ENCODE measurements around the gene CBFA2T3.

CBFA2T3 gene

DNA sequence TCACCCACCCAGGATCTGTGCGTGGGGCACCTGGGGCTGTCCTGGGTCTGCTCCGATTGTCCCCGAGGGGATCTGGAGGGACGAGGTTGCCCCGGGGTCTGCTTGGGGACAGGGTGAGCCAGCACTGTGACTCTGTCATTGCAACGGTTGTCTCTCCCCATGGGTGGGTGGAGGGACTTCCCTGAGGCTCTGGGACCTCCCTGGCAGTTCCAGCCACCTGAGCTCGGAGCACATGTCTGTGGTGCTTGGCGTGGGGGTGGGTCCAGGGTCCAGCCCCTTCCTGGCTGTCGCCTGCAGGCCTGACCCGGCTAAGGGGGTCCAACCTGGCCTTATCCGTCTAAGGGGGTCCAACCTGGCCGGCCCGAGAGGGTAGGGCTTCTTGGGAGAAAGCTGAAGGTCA is 8.5 kb upstream of the CBFA2T3 start:
- TF ChIP-seq Cebpa-rat (IDR thresholded peaks at IDR 0.05) = no peak
- H3K27ac ChIP-seq = peak overlapping the region in 7 of 11 experiments; percentile 28 to 92 (median 75); a peak in 11 of 22 replicates

GRCh38 chr16:88983771-88984687 is 7.0 kb upstream of the CBFA2T3 start:
- Histone ChIP-seq H3K4me1 (peaks cover 54 to 87% (median 85%) of the 10 kb centered on the region in 10 experiments), H3K4me3 (peak overlapping the region in 8 of 10 experiments; percentile 16 to 59 (median 42); a peak in 14 of 20 replicates), H4K20me1 (peaks cover 0 to 11% (median 0%) of the 10 kb centered on the region in 11 experiments; a peak in 2 of 22 replicates), H3K4me2 (peak overlapping the region; percentile 76 to 99 (median 96)), H3K9ac (peak overlapping the region in 10 of 11 experiments; percentile 27 to 81 (median 66); a peak in 18 of 22 replicates), H3K9me3 (replicated peaks in 1 of 11) (no peaks in the 10 kb centered on the region), H3K27ac (peak overlapping the region in 9 of 11 experiments; percentile 57 to 92 (median 75); a peak in 17 of 22 replicates), H3K27me3 (peaks cover 0 to 62% (median 0%) of the 10 kb centered on the region in 11 experiments; a peak in 6 of 22 replicates), H3K36me3 (no peaks in the 10 kb centered on the region)
- TF ChIP-seq Cebpa-rat (IDR thresholded peaks at IDR 0.05) = no peak

More for the DNA sequence above, 8.5 kb upstream of the CBFA2T3 start:
- H3K9ac ChIP-seq = peak overlapping the region in 7 of 11 experiments; percentile 5 to 81 (median 55); a peak in 11 of 22 replicates
- H3K27me3 ChIP-seq = peaks cover 0 to 62% (median 0%) of the 10 kb centered on the region in 11 experiments; a peak in 6 of 22 replicates
- no peaks in the 10 kb centered on the region for H3K9me3 ChIP-seq (replicated peaks in 1 of 11)
- H3K36me3 ChIP-seq = no peaks in the 10 kb centered on the region
- H3K4me1 ChIP-seq = peaks cover 54 to 97% (median 96%) of the 10 kb centered on the region in 10 experiments
- no peak overlapping the region; a peak in 1 of 20 replicates for H3K4me3 ChIP-seq
- H3K4me2 ChIP-seq = peak overlapping the region; percentile 11 to 99 (median 96); a peak in 21 of 22 replicates
- H4K20me1 ChIP-seq = peaks cover 0 to 11% (median 0%) of the 10 kb centered on the region in 11 experiments; a peak in 2 of 22 replicates

GRCh38 chr16:88983165-88983564 is 6.2 kb upstream of the CBFA2T3 start:
- Histone ChIP-seq H3K27ac (peak overlapping the region in 9 of 11 experiments; percentile 57 to 92 (median 75); a peak in 18 of 22 replicates), H3K9me3 (replicated peaks in 1 of 11) (no peaks in the 10 kb centered on the region), H3K9ac (peak overlapping the region in 10 of 11 experiments; percentile 27 to 81 (median 66); a peak in 19 of 22 replicates), H3K36me3 (no peaks in the 10 kb centered on the region), H3K4me3 (peak overlapping the region in 8 of 10 experiments; percentile 16 to 59 (median 42); a peak in 14 of 20 replicates), H3K4me1 (peaks cover 62 to 87% (median 85%) of the 10 kb centered on the region in 10 experiments), H4K20me1 (peaks cover 0 to 11% (median 0%) of the 10 kb centered on the region in 11 experiments; a peak in 2 of 22 replicates), H3K27me3 (peaks cover 0 to 62% (median 0%) of the 10 kb centered on the region in 11 experiments; a peak in 6 of 22 replicates), H3K4me2 (peak overlapping the region; percentile 76 to 99 (median 96))
- TF ChIP-seq Cebpa-rat (IDR thresholded peaks at IDR 0.05) = no peak

DNA sequence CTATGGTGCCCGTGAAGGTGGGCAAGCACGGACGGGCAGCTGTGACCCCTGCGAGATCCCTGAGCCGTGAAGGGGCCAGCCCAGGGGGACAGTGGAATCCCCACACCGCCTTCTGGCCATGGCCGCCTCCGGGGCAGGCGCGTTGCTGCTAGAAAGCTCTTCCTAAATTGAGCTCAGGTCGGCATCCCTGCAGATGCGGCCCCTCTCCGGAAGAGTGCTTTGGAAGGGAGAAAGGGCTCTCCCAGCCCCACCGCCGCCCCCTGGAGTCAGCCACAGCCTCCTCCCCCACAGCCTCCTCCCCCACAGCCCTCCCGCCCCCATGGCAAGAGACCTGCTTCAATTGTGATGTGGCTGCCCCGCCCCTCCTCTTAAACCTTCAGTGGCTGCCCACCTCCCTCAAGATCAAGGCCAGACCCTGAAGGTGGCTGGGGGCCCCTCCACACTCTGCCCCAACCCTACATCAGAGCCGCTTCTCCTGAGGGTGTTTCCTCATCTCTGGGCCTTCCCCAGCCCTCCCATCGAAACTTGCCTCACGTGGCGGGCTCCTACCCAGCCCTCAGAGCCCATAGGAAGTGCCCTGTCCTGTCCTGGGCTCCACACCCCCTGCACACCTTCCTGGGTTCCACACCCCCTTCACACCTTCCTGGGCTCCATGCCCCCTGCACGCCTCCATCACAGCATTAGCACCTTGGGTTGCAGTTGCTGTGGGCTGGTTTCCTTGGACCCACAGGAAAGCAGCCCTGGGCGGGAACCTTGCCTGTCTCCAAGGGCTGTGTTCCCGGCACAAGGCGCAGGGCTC is 5.5 kb upstream of the CBFA2T3 start:
- Histone ChIP-seq H3K4me3 (peak overlapping the region in 8 of 10 experiments; percentile 16 to 59 (median 42); a peak in 13 of 20 replicates), H3K9me3 (replicated peaks in 1 of 11) (no peaks in the 10 kb centered on the region), H3K4me1 (peaks cover 69 to 87% (median 85%) of the 10 kb centered on the region in 10 experiments), H3K27ac (peak overlapping the region in 9 of 11 experiments; percentile 57 to 92 (median 75); a peak in 18 of 22 replicates), H3K36me3 (no peaks in the 10 kb centered on the region), H4K20me1 (peaks cover 0 to 11% (median 0%) of the 10 kb centered on the region in 11 experiments; a peak in 2 of 22 replicates), H3K9ac (peak overlapping the region in 9 of 11 experiments; percentile 48 to 81 (median 68); a peak in 18 of 22 replicates), H3K27me3 (peaks cover 0 to 62% (median 0%) of the 10 kb centered on the region in 11 experiments; a peak in 6 of 22 replicates), H3K4me2 (peak overlapping the region; percentile 76 to 99 (median 96))
- no peak for TF ChIP-seq Cebpa-rat (IDR thresholded peaks at IDR 0.05)

DNA sequence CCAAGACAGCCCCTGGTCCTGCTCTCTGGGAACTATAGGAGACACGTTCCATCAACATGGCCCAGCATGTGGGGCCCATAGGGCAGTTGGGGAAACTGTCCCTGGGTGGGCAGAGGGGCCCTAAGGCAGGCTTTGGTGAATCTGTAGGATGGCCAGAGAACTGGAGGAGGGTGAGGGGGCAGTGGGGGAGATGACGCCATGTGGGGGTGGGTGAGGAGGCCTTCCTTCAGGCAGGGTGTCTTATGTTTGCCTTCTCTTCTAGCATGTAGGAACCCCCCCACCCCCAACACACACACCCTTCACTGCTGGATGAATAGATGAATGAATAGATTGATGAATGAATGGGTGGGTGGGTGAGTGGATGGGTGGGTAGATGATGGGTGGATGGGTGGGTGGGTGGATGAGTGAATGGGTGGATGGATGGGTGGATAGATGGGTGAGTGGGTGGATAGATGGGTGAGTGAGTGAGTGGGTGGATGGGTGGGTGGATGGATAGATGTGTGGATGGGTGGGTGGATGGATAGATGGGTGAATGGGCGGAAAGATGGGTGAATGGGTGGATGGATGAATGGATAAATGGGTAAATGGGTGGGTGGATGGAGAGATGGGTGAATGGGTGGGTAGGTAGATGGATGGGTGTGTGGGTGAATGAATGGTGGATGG is 2.5 kb upstream of the CBFA2T3 start:
- Histone ChIP-seq H3K9me3 (replicated peaks in 1 of 11) (no peaks in the 10 kb centered on the region), H4K20me1 (peaks cover 5 to 21% (median 9%) of the 10 kb centered on the region in 11 experiments; a peak in 14 of 22 replicates), H3K4me1 (peaks cover 81 to 87% (median 86%) of the 10 kb centered on the region in 10 experiments), H3K9ac (peak overlapping the region in 10 of 11 experiments; percentile 40 to 85 (median 74); a peak in 18 of 22 replicates), H3K36me3 (no peaks in the 10 kb centered on the region), H3K27ac (peak overlapping the region in 10 of 11 experiments; percentile 60 to 97 (median 86); a peak in 19 of 22 replicates), H3K4me3 (peak overlapping the region in 5 of 10 experiments; percentile 23 to 74 (median 42); a peak in 5 of 20 replicates), H3K27me3 (peaks cover 0 to 50% (median 0%) of the 10 kb centered on the region in 11 experiments; a peak in 5 of 22 replicates), H3K4me2 (peak overlapping the region; percentile 92 to 100 (median 98))
- TF ChIP-seq Cebpa-rat (IDR thresholded peaks at IDR 0.05) = no peak

DNA sequence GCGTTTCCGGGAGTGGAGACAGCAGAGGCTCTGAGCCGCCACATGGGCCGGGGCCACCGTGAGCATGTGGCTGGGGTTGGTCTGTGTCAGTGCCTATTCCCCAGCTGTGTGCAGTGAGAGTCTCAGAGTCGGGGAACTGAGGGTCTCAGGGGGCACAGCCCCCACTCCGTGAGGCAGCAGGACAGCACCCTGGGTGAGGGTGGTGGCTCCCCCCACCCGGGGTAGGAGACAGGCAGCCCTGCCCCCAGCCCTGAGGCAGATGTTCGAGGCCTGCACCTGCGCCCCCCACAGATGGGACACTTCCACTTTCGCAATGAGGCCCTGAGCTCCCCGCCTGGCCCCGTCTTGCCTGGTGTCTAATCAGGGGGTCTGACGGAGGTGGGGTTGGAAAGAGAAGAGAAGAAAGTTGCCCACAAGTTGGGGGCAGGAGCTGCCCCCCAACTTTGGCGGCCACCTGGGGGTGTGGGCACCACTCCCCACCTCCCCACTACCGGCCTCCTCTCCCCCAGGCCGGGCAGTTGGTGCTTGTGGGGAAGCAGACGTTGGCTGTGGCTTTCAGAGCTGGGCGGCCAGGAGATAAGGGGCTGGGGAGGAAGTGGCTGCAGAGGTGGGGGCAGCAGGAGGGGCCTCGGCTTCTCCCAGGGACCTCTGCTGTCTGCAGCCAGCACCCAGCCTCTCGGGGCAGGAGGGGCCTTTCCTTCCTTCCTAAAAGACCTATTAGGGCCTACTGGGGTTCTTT is 1.8 kb upstream of the CBFA2T3 start:
- peak overlapping the region; percentile 1 to 97 (median 86); a peak in 21 of 22 replicates for H3K27ac ChIP-seq
- H3K4me2 ChIP-seq = peak overlapping the region; percentile 92 to 100 (median 98)
- no peaks in the 10 kb centered on the region for H3K9me3 ChIP-seq (replicated peaks in 1 of 11)
- H3K9ac ChIP-seq = peak overlapping the region in 10 of 11 experiments; percentile 40 to 85 (median 74); a peak in 19 of 22 replicates
- H3K36me3 ChIP-seq = no peaks in the 10 kb centered on the region
- TF ChIP-seq Cebpa-rat (IDR thresholded peaks at IDR 0.05) = peak in 7 of 11 experiments; percentile 15 to 89 (median 83); a peak in 12 of 22 replicates
- peaks cover 12 to 27% (median 16%) of the 10 kb centered on the region in 11 experiments; a peak in 20 of 22 replicates for H4K20me1 ChIP-seq
- H3K4me3 ChIP-seq = peak overlapping the region in 8 of 10 experiments; percentile 23 to 74 (median 67); a peak in 12 of 20 replicates
- peaks cover 0 to 49% (median 0%) of the 10 kb centered on the region in 11 experiments; a peak in 5 of 22 replicates for H3K27me3 ChIP-seq
- peaks cover 80 to 87% (median 86%) of the 10 kb centered on the region in 10 experiments for H3K4me1 ChIP-seq

Data from BLaER1 treated with 17β-estradiol and CSF1 and Interleukin-3, amounts not matched to agents 10 nM and 100 nM (cell line).